Astrocyte of the cerebellum (primary cell): ENCODE measurements around the gene ENTPD2.

Source experiments
- DNase-seq: peaks from one replicate; pipeline ENCODE4 v3.0.0-alpha.2; 2011; ENCODE audit warnings: low read depth
- H3K4me3 ChIP-seq: 2 replicates; pipeline ENCODE4 v1.5.1; 2011; ENCODE audit warnings: mild to moderate bottlenecking, low read depth, low read length, moderate library complexity
- CTCF ChIP-seq: IDR thresholded peaks from 2 replicates; pipeline ENCODE4 v1.5.1; 2012; ENCODE audit warnings: low read length, low read depth, moderate library complexity, mild to moderate bottlenecking; ENCODE audit errors: missing control alignments
- in situ Hi-C: cut with HindIII; loops from 2 replicates; pipeline ENCODE4 v1.10.0; 2017; ENCODE audit warnings: low sequenced_read_pairs

Gene ENTPD2

GRCh38 chr9:137056739-137057415 lies 3.0 kb upstream of the ENTPD2 start:
- DNase-seq, result no peak
- in situ Hi-C loops, result no loop called here
- no peak for TF ChIP-seq CTCF
- no peak overlapping the region for H3K4me3 ChIP-seq

GRCh38 chr9:137055385-137056364 lies 1.8 kb upstream of the ENTPD2 start:
- in situ Hi-C loops, result no loop called here
- no peak overlapping the region for H3K4me3 ChIP-seq
- no peak for TF ChIP-seq CTCF
- peak; percentile 80 for DNase-seq

- DNase-seq, result no peak
- in situ Hi-C loops, result no loop called here
- no peak for TF ChIP-seq CTCF
- no peak overlapping the region for H3K4me3 ChIP-seq
These were observed 1.1 kb upstream of the ENTPD2 start for GRCh38 chr9:137054932-137055384.

GRCh38 chr9:137052998-137053943 lies 590 bp downstream of the ENTPD2 start:
- in situ Hi-C loops, result no loop called here
- no peak overlapping the region for H3K4me3 ChIP-seq
- DNase-seq, result no peak
- no peak for TF ChIP-seq CTCF

GRCh38 chr9:137052293-137052692 lies 1.6 kb downstream of the ENTPD2 start:
- no peak for DNase-seq
- no peak overlapping the region for H3K4me3 ChIP-seq
- no peak for TF ChIP-seq CTCF
- in situ Hi-C loops, result no loop called here
